Tibial nerve (tissue), 3 donors: ENCODE measurements around the gene DPPA3.

Source experiments
- POLR2A ChIP-seq, 2 donors: fragments of 450-650 bp; IDR thresholded peaks; one replicate each; pipeline ENCODE4 v1.6.1; 2017; ENCODE audit warnings: antibody characterized with exemption in 2 of 2, mild to moderate bottlenecking in 2 of 2, moderate library complexity in 2 of 2
- TF ChIP-seq, protein P1 (sequence below), 5 experiments: fragments of 200-600 bp in 3 of 5; fragments of 450-650 bp in 2 of 5; sonication (generic) in 3 of 5; IDR thresholded peaks; one replicate each; pipeline ENCODE4 v1.5.1; 2016 to 2019; ENCODE audit warnings: antibody characterized with exemption in 5 of 5, mild to moderate bottlenecking in 3 of 5, moderate library complexity in 2 of 5

DNA sequence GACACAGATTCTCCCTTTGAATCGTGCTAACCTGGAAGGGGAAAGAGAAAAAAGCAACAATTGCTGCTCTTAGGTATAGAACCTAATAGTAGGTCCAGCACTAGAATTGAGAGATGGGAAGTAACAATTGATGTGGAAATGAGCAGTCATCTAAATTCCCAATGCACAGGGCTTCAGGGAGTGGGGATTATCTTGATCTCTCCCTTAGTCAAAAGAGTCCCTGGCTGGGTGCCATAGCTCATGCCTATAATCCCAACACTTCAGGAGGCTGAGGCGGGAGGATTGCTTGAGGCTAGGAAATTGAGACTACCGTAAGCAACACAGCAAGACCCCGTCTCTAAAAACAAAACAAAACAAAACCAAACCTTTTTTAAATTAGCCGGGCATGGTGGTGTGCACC is 49.5 kb upstream of the DPPA3 start:
- TF ChIP-seq, protein P1, sequence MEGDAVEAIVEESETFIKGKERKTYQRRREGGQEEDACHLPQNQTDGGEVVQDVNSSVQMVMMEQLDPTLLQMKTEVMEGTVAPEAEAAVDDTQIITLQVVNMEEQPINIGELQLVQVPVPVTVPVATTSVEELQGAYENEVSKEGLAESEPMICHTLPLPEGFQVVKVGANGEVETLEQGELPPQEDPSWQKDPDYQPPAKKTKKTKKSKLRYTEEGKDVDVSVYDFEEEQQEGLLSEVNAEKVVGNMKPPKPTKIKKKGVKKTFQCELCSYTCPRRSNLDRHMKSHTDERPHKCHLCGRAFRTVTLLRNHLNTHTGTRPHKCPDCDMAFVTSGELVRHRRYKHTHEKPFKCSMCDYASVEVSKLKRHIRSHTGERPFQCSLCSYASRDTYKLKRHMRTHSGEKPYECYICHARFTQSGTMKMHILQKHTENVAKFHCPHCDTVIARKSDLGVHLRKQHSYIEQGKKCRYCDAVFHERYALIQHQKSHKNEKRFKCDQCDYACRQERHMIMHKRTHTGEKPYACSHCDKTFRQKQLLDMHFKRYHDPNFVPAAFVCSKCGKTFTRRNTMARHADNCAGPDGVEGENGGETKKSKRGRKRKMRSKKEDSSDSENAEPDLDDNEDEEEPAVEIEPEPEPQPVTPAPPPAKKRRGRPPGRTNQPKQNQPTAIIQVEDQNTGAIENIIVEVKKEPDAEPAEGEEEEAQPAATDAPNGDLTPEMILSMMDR (IDR thresholded peaks at IDR 0.05) = no peak
- no peak for TF ChIP-seq POLR2A (IDR thresholded peaks at IDR 0.05)
